NB4 (cell line): ENCODE data around the gene TGFBR3.

Experiments
- DNase-seq: peaks from one replicate; pipeline ENCODE4 v3.0.0; 2010; ENCODE audit warnings: low read depth
- H3K4me3 ChIP-seq: one replicate; pipeline ENCODE4 v1.5.1; 2011; ENCODE audit warnings: mild to moderate bottlenecking, low read depth, low read length, moderate library complexity
- MYC ChIP-seq: IDR thresholded peaks from 2 replicates; pipeline ENCODE4 v1.6.1; 2011; ENCODE audit warnings: low read depth, low read length
- POLR2A ChIP-seq: IDR thresholded peaks from 2 replicates; pipeline ENCODE4 v1.6.1; 2011; ENCODE audit warnings: mild to moderate bottlenecking; ENCODE audit not compliant: insufficient read length; ENCODE audit errors: extremely low read depth
- TF ChIP-seq, protein P1 (sequence below): IDR thresholded peaks from one replicate; pipeline ENCODE4 v1.5.1; 2012; ENCODE audit warnings: low read depth, low read length
- TF ChIP-seq, protein P2 (sequence below): IDR thresholded peaks from 2 replicates; pipeline ENCODE4 v1.6.1; 2011; ENCODE audit warnings: low read depth, low read length

The TGFBR3 gene

DNA sequence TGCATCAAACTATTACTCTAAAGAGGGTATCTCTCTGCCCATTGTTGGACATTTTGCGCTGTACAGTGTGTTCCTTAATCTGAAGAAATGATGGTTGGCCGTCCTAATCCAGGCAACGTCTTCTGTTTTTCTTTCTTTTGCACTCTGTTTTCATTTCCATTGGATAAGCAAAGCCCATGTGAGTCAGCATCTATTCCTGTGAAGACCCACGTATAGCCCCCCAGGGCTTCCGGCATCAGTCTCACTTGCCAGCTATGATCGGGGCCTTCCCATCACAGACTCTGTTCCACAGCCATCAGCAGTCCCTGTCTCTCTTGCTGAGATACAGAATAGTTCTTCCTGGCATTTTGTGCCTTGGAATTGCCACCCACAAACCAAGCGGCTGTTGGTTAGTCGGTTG is 34.0 kb upstream of the TGFBR3 start:
- DNase-seq: no peak
- TF ChIP-seq, protein P1, sequence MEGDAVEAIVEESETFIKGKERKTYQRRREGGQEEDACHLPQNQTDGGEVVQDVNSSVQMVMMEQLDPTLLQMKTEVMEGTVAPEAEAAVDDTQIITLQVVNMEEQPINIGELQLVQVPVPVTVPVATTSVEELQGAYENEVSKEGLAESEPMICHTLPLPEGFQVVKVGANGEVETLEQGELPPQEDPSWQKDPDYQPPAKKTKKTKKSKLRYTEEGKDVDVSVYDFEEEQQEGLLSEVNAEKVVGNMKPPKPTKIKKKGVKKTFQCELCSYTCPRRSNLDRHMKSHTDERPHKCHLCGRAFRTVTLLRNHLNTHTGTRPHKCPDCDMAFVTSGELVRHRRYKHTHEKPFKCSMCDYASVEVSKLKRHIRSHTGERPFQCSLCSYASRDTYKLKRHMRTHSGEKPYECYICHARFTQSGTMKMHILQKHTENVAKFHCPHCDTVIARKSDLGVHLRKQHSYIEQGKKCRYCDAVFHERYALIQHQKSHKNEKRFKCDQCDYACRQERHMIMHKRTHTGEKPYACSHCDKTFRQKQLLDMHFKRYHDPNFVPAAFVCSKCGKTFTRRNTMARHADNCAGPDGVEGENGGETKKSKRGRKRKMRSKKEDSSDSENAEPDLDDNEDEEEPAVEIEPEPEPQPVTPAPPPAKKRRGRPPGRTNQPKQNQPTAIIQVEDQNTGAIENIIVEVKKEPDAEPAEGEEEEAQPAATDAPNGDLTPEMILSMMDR: no peak
- TF ChIP-seq, protein P2, sequence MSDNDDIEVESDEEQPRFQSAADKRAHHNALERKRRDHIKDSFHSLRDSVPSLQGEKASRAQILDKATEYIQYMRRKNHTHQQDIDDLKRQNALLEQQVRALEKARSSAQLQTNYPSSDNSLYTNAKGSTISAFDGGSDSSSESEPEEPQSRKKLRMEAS: no peak
- TF ChIP-seq MYC (no peak), POLR2A (no peak)
- H3K4me3 ChIP-seq: no peak overlapping the region

DNA sequence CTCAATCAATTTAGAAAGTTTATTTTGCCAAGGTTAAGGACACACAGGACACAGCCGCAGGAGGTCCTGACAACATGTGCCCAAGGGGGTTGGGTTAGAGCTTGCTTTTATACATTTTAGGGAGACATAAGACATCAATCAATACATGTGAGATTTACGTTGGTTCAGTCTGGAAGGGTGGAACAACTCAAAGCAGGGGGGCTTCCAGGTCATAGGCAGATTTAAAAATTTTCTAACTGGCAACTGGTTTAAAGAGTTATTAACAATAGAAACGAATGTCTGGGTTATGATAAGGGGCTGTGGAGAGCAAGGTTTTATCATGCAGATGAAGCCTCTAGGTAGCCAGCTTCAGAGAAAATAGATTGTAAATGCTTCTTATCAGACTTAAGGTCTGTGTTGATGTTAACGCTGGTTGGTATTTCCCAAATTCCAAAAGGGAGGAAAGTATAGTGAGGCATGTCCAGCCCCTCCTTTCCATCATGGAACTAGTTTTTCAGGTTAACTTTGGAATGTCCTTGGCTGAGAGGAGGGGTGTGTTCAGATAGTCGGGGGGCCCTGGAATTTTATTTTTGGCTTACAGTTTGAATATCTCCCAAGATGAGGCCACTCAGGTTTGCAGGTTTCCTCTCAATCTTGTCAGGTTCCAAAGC is 31.0 kb upstream of the TGFBR3 start:
- no peak overlapping the region for H3K4me3 ChIP-seq
- no peak for TF ChIP-seq POLR2A
- TF ChIP-seq, protein P2: no peak
- TF ChIP-seq MYC: no peak
- TF ChIP-seq, protein P1: no peak
- no peak for DNase-seq

DNA sequence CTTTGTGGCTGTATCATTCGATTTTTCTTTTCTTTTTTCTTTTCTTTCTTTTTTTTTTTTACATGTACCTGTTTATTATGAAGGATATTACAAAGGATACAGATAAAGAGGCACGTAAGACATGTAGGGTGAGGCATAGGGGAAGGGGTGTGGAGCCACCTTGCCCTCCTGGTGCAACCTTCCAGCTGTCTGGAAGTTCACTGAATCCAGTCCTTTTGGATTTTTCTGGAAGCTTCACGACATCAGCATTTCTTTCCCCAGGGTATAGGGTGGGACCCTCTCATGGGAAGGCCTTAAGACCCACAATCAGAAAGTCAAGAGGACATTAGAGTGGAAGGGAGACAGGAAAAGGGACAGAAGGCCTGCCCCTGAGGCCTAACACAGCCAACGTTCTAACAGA is 30.1 kb upstream of the TGFBR3 start:
- TF ChIP-seq, protein P1: no peak
- no peak for TF ChIP-seq POLR2A
- TF ChIP-seq MYC: no peak
- TF ChIP-seq, protein P2: no peak
- no peak for DNase-seq
- no peak overlapping the region for H3K4me3 ChIP-seq

DNA sequence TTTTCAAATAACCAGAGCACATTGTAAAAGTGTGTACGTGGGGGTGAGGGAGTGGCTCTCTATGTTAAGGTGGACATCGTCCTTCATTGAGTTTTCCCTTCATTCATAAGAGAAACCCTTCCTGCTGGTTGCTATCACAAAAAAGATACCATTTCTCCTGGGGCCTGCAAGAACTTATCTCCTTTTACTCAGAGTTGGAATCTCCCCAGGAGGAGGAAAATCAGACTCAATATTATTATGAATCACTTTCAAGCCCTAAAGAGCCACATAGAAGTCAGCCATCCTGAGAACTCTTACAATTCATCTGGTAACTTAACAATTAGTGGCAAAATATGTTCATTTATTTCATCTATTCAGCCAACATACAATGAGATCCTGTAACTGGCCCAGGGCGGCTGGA is 27.1 kb upstream of the TGFBR3 start:
- no peak overlapping the region for H3K4me3 ChIP-seq
- TF ChIP-seq, protein P2: no peak
- TF ChIP-seq POLR2A: no peak
- TF ChIP-seq, protein P1: no peak
- DNase-seq: no peak

DNA sequence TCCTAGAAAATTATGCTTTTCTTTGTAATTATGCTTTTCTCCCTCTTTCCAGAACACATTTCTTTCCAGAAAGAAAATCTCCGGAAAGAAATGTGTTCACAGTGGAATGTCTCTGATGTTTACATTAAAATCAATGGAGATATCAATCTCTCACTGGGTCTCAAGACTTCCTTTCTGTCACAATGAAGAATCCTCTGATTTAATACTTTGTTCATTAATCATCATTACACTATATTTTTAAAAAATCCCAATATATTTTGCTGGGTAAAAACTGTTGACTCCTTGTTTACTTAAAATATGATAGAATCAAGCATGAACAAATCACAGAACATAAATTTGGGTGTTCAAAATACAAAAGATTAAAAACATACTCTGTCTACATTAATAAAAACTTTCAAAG is 26.3 kb upstream of the TGFBR3 start:
- TF ChIP-seq, protein P2: no peak
- TF ChIP-seq MYC (no peak), POLR2A (no peak)
- TF ChIP-seq, protein P1: no peak
- no peak overlapping the region for H3K4me3 ChIP-seq
- DNase-seq: no peak
